Uterus (tissue), 2 donors: ENCODE measurements around the gene FLYWCH1.

Source experiments
- CTCF ChIP-seq, 4 experiments: fragments of 200-600 bp in 2 of 4; fragments of 450-650 bp in 2 of 4; sonication (generic) in 2 of 4; IDR thresholded peaks; one replicate each; pipeline ENCODE4 v1.5.1; 2016 to 2019; ENCODE audit warnings: antibody characterized with exemption in 4 of 4, mild to moderate bottlenecking in 2 of 4, moderate library complexity in 1 of 4
- POLR2A ChIP-seq, 2 donors: fragments of 450-650 bp; IDR thresholded peaks; one replicate each; pipeline ENCODE4 v1.6.1; 2016; ENCODE audit warnings: antibody characterized with exemption in 2 of 2, mild to moderate bottlenecking in 1 of 2, moderate library complexity in 1 of 2

- TF ChIP-seq CTCF (IDR thresholded peaks at IDR 0.05), result peak; percentile 94 to 96 (median 95)
- no peak for TF ChIP-seq POLR2A (IDR thresholded peaks at IDR 0.05)
Observed at GRCh38 chr16:2927010-2927646, 15.4 kb downstream of the FLYWCH1 start.
